ENCODE data around the gene DTNBP1.

Gene DTNBP1

DNA sequence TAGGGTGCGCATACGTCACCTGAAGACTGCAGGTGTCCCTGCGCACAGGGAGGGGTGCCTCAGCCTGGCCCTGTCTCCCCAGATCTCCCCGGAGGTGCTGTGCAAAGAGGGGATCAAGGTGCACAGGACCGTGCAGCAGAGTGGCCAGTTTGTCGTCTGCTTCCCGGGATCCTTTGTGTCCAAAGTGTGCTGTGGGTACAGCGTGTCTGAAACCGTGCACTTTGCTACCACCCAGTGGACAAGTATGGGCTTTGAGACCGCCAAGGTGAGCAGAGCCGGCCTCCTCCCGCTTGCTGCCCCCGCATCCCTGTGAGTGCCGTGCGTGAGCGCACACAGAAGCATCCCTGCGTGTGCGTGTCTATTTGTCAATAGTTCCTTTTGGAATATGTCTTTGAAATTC, 150.7 kb downstream of the DTNBP1 start:
- DNase-seq = no peak

DNA sequence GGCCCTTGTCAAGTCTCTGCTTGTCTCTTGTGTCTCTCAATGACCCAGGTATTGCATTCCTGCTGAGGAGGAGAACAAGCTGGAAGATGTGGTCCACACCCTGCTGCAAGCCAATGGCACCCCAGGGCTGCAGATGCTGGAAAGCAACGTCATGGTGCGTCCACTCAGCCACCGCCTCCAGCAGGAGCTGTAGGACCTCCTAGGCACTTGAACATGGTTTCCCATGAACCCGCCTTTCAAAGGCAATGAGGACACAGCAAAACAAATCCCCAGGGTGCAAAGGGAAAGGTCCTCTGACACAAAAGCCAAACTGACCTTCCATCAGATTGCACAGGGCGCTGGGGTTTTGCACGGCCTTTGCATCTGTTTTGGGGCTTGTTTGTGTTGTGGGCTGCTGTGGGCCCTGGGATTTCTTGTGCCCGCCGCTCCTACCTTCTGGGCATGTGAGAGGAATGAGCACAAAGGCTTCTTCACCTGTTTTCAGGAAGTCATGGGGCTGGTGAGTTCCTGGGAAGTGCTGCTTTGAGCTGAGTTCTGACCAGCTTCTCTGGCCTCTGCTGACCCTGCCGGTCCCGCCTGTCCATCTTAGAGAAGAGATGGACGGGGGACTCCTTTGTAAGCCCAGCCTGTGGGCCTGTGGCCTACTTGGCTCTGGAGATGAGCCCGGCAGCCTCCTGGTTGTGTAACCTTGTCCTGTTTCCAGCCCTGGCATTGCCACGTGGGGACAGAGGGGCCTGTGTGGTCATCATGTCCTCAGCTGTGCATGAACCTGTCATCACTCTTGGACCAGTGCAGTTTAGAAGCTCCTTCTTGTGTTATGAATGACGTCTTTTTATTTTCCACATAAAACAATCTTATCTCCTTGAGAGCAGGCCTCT, 151.3 kb downstream of the DTNBP1 start:
- no peak for DNase-seq

DNA sequence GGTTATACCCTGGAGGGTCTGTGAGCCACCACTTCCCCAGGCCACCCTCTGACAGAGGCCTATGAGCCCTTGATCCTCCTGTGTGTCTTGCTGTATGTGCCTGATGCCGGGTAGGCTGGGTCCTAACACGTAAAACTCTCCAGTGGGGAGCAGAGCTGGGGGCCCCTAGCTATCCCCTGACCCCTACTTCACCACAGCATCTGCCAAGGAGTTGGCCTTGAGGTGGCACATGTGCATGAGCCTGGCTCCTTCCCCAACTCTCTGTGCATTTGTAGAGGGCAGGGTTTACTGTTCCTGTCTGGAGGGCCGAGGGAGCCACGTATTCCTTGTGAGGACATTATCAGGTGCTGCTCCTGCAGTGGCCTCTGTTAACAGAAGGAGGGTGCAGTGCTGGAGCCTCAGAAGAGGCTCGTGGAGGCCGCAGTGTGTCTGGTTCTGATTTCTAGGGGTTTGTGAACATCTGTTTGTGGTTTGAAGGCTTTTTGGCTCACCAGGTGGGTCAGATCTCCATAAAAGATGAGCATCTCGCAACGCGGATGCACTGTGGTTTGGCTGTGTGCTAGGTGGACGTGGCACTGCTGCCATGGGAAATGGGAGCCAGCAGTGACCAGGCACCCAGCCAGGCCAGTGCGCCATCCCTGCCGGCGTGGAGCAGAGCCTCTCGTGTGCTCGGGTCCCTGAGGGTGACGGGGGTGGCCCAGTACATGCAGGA, 152.1 kb downstream of the DTNBP1 start:
- no peak for DNase-seq

DNA sequence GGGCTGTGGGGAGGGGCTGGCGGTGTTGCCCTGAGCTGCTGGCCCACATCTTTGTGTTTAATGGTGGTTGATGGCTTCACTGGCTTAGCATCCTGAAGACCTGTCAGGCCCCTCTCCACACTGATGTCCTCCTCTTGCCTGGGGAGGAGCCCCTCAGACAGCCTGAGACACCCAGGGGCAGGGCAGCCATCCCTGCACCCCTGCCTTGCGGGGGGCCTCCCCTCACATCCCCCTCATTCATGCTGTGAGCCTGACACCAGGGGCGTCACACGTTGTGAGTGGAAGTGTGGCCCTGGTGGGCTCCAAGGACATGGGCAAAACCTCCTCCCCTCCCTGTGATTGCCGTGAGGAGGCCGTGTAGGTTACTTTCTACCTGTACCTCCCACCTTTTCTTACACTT, 152.7 kb downstream of the DTNBP1 start:
- DNase-seq = no peak

DNA sequence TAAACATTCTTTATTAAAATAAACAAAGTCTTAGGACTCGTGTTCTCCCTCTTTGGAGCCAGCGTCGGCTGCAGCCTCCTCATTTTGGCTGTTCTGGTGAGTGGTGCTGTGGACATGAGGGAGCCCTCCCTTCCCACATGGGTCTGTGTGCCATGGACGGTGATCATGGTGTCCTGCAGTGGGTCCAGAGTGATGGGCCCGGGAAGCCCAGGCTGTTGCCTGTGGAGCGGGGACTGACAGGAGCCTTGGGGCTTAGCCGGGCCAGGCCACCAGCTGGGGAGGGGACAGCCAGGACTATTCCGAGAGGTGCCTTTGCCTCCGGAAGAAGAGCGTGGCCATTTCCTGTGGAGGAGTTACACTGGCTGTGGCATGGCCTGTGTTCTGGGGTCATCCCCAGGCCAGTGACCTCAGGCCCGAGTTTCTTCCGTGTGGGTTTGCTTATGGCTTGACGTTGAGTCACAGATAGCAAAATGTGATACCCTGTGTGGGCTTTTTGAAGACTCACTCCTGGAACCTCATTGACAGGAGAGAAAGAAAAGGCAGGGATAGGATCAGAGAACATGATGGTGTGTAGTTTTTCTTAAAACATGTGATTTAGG, 153.4 kb downstream of the DTNBP1 start:
- no peak for DNase-seq

DNA sequence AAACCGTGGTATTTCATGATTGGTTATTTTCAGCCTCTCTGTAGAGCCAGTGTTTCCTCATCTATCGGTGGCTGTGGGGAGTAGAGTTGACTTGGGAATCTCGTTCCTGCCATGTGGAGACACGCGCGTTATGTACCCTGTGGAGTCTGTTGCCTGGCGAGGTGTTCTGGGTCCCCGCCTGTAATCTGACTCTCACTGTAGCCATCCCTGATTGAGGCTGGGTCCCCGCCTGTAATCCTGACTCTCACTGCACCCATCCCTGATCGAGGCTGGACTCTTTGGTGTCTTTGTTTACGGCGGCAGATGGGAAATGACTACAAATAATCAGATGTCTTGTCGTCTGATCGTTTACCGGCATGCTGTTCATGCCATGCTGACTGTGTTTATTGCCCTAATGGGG, 153.9 kb downstream of the DTNBP1 start:
- no peak for DNase-seq

DNA sequence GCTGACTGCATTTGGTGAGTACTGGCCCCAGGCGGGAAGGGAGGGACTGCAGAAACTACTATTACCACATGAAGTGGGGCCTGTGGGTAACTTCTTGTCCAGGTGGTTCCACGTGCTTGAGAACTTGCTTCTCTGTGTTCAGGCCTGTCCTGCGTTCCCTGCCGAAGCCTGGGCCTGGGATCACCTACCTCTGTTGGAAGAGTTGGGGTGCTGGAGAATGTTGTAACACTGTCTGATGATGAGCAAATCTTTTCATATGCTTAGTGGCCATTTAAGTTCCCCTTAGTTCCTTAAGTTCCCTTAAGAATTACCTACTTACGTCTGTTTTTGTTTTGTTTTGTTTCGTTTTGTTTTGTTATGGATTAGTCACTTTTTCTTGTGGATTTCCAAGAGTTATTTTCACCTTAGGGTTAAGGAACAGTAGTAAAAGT, 154.4 kb downstream of the DTNBP1 start:
- DNase-seq = no peak

DNA sequence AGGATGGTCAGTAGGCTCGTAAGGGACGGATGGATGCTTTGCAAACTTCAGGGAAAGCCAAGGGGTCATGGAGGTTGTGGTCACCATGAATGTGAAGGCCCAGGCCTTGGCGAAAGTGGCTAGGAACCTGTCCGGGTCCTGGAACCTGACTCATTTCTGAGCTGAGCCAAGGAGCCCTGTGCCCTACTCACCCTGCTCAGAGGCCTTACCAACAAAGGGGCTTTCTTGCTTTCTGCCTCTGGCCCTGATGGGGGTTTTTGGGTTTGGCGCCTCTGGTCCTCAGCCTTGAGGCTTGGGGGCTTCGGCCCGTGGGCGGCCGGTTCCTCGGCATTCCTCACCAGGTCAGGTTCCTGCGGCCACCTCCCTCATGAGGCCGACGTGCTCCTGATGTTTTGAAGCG, 155.1 kb downstream of the DTNBP1 start:
- DNase-seq = no peak

DNA sequence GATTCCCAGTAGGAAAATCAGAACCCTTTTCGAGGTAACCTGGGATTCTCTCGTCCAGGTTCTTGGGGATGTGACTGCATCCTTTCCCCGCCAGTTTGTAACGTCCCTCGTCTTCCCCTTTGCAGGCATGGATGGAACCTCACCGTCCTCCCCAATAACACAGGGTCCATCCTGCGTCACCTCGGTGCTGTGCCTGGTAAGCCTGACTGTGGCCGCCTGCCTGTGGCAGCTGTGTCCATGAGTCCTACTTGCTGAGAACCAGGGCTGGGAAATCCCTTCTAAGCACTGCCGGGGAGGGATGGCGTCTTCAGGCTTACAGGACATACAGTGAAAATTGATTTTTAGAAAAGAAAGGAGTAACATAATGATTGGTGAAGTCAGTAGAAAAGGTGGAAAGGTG, 155.6 kb downstream of the DTNBP1 start:
- DNase-seq = no peak

DNA sequence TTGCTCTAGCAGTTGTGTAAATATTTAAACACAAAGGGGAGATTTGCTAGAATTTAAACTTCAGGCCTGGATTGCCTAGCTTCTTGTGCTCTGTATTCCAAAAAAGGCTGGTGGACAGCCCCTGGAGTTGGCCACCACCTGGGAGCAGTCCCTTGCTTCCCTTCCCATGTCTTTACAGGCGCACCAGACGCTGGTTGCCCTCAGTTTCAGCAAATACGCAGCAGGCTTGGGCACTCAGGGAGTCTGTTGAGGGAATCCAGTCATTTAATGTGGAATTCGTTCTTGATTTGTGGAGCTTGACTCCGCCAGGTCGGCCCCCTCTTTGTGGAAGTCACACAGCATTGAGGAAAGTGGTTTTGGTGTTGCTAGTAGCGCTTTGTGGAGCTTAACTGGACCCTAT, 156.8 kb downstream of the DTNBP1 start:
- no peak for DNase-seq

DNA sequence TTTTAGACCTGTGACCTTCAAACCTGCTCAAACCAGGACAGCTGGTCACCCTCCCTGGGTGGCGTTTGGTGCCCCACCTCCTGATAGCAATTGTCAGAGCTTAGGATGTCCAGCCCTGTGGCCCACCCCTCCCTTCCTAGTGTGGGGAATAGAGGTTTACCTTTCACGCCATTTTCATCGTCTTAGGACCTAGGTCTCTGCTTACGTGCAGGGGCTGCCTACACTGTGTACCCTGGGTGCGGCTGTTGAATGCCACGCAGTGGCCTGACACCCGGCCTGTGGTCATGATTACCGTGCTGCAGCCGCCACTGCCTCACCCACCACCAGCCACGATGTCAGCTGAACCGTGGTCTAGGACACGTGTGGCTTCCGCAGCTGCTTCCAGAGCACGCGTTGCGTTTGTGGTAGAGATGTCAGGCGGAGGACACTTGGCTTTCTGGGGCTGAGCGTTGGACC, 157.3 kb downstream of the DTNBP1 start:
- no peak for DNase-seq

DNA sequence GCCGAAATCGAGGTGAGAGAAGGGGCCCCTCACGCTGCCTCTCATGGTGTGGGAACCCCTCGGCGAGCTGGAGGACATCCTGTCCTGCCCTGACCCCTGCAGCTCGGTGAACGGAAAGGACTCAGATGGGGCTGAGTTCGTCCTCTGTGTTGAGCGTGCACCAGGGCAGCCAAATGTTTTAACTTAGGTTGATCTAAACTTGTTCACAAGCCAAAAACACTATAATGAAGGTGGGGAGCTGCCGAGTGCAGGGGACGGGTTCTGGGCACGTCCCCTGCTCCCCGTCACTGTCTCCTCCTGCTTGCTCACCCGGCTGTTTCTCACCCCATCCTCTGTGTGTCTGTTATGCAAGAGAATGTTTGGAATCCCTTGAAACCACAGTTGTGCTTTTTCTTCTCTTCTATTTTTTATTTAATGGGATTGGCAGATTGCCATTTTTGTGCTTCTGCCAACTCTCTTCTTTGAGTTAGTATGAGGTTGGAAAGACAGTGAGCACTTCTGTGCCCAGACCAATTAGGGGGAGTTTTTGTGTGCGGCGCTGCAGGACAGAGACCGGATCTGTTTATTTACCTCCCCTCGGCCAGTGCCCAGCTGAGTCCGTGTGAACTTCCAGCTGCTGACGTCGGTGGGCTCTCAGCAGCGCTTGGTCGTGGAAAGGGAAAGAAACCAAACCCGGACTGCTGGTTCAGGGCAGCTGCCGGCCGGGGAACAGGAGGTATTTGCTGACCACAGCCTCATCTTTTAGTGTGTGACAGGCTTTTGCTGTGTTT, 158.1 kb downstream of the DTNBP1 start:
- no peak for DNase-seq

DNA sequence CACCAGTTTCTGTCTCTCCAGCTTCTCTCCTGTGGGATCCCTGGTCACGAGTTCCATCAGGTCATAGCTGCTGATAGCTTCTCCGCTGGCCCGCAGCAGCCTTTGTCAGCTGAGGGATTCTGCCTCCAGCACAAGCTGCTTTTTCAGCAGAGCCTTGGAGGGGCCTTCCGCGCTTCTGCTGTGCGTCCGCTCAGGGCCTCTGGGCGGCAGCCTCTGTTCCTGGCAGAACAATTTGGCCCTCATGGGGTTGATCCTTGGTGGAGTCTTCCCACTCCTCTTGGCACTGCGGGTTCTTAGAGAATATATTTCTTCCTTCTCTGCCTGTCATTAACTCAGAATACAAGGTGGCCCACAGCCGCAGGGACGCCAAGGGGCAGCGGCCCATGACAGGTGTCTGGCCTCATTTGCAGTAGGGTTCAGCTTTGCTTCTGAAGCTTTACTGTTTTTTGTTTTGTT, 158.8 kb downstream of the DTNBP1 start:
- DNase-seq = no peak

DNA sequence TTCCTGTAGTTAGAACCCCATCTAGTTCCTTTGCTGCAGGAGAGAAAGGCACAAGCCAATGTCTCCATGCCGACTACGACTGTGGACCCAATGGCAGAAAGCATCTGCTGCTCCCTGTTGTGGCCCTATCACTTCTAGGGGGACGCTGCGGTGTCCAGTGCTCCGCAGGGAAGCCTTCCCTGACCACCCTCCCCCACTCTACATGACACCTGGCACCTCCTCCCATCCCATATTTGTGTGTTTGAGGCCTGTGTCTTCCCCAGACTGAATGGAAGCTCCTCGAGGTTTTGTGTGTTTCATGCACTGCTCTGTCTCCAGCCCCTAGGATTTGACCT, 159.5 kb downstream of the DTNBP1 start:
- no peak for DNase-seq

DNA sequence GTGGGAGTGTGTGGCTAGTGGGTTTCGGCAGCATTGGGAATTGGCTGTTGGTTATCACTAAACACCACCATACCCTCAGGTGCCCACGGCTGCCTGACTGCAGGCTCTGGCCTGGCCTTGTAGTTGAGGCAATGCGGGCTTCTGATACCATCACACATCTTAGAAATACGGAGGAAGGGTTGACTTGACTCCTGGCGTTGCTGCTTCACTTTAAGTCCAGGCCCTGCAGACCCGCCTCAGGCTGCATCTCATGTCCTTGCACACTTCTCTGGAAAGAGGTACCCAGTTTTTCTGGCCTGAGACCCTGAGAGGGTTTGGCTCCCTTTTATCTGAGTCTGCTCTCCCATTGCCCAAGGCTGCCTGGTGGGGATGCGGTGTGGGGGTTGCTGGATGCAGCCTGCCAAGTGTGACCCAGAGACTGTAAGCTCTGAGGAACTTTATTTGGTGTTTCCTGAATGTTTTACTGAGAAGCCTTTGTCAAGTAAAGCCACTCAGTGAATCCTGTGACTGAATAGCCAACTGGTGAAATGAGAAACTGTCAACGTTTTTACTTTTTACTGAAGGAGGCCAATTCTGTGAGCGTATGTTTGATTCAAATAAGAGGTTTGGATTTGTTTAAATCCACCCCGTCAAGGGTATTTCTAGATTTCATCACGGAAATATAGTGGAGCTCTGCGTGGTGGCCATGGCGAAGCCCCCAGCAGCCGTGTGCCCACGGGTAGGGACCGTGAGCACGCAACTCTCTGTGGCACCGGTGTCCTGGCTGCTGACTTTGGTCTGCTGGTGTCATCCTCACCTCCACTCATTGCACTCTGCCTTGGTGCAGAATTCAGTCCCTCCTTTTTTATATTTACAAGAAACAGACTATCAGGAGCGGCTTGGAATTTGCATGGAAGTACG, 160.1 kb downstream of the DTNBP1 start:
- no peak for DNase-seq

DNA sequence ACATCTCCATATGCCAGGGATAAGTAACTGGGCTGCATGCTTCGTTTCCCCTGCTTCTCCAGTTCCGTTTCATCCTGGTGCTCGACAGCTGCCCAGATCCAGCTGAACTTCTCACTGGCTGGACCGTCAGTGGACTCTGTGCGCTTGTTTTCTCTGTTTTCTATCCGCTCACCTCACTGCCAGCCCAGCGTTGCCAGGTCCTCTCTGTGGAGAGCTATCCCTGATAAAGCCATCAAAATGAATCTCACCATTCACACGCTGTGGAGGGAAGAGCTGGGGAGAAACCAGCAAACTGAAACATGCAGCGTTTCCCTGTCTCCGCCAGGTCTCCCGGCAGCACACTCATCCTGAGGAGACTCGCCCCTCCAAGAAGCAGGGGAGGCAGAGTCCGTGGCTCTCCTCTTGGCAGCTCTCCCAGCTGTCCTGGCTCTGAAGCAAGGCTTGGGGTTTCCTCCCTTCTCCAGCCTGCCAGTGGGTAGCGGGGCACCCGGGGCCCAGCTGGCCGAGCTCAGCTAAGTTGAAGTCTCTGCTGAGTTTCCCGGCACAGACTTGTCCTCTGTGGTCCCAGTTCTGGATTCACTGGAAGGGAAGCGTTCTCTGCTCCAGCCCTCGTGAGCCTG, 160.9 kb downstream of the DTNBP1 start:
- DNase-seq = no peak

DNA sequence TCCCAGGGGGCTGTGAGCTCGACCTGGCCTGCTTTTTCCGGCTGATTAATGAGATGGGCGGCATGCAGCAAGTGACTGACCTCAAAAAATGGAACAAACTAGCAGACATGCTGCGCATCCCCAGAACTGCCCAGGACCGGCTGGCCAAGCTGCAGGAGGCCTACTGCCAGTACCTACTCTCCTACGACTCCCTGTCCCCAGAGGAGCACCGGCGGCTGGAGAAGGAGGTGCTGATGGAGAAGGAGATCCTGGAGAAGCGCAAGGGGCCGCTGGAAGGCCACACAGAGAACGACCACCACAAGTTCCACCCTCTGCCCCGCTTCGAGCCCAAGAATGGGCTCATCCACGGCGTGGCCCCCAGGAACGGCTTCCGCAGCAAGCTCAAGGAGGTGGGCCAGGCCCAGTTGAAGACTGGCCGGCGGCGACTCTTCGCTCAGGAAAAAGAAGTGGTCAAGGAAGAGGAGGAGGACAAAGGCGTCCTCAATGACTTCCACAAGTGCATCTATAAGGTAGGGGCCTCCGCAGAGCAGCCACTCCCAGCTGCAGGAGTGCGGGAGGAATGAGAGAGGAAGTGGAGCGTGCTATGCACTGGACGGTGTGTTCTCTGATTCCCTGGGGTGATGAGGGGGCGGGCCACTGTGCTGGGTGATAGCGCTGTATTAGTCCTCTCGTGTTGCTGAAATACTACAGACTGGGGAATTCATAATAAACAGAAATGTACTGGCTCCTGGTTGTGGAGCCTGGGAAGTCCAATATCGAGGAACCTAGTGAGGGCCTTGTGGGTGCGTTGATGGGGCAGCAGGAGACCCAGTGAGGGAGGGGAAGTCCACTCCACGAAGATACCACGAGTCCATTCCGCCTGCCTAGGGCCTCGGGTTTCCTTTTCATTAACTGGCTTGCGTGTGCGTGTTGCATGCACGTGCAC, 161.7 kb downstream of the DTNBP1 start:
- DNase-seq = no peak

DNA sequence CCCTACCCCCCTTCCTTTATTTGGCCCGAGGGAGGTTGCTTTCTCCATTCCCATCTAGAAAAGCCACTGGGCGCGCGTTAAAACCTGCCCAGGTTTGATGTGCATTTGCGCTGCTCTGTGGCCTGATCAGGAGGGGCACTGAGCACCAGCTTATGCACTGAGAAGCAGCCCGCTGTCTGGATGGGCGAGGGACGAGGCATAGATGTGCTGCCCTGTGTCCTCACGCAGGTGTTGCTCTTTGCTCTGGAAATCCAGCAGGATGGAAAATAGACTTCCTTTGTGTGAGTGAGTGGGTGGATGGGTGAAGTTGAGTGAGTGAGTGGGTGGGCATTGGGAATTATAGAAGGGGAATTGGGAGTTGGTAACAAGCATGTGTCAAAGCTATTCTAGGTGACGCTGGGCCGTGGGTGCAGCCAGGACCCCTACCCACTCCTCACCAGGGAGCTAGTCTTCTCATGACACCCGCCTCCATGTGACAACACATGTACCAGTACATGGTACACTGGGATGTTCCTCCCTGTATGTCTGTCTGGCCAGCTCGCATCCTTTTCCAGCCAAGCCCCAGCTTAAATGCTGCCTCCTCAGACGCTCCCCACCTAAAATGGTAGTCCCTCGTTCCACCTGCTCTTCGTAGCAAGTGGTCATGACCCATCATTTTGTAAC, 162.6 kb downstream of the DTNBP1 start:
- DNase-seq = no peak

DNA sequence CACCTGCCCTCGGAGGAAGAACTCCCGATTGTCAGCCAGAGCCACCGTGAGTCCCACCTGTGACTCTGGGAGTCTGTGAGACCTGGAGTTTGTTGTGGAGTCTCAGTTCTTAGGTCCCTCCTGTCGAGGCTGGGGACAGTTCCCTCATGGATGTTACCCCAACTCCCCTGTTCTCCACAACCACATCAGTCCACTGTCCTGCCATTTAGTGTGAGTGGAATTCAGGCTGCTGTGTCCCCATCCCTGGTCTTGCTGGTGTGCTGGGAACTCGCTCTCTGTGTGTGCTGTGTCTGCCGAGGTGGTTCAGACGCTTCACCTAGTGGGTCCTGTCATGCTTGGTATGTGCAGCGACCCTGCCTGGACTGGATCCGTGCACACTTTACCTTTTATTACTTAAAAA, 163.2 kb downstream of the DTNBP1 start:
- DNase-seq = no peak

DNA sequence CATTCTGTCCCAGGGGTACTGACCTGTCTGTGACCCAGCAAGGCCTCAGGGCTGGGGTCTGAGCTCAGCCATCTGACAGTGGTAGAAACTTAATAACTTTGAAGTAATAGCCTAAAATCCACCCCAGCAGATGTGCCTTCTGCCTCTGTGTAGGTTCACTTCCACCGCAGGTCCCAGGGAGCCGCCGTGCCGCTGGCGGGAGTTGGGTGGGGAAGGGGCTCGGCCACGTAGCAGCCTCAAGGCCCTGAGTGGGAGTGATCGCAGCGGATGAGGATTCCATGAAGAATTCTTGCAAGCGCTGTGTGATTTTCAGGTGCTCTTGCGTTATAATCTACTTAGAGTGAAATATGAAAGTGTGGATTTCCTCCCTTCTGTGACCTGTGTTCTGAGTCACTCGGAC, 163.7 kb downstream of the DTNBP1 start:
- no peak for DNase-seq
